GDM1 (cell line): Measurements from ENCODE around the gene NPIPB13.
"Not testable (repeated sequence)": the region's sequence is repeated elsewhere in the genome, so short reads cannot be mapped to it uniquely, and the experiment has no call there.

Experiments used
- DNase-seq: peaks from one replicate; lab custom pipeline; 2025; lab: John Stamatoyannopoulos, UW

Gene NPIPB13

GRCh38 chr16:30248379-30248778 lies at the start of gene NPIPB13:
TSS of gene NPIPB13 (minus strand) at chr16:30248479. CDS start at chr16:30245573, 2,906 bp downstream.
- DNase-seq, result not testable (repeated sequence)

- DNase-seq, result not testable (repeated sequence)
Observed at GRCh38 chr16:30282357-30282756, 34.1 kb upstream of the NPIPB13 start.

- not testable (repeated sequence) for DNase-seq
Observed at GRCh38 chr16:30278523-30278922, 30.2 kb upstream of the NPIPB13 start.

- not testable (repeated sequence) for DNase-seq
Observed at GRCh38 chr16:30217082-30217481, 31.2 kb downstream of the NPIPB13 start.

GRCh38 chr16:30211414-30211813 lies 36.9 kb downstream of the NPIPB13 start:
- not testable (repeated sequence) for DNase-seq

- not testable (repeated sequence) for DNase-seq
Observed at GRCh38 chr16:30209032-30209431, 39.2 kb downstream of the NPIPB13 start.

- not testable (repeated sequence) for DNase-seq
Observed at GRCh38 chr16:30207063-30207704, 41.1 kb downstream of the NPIPB13 start.

GRCh38 chr16:30206252-30206651 lies 42.0 kb downstream of the NPIPB13 start:
- DNase-seq, result not testable (repeated sequence)

- DNase-seq, result not testable (repeated sequence)
Observed at GRCh38 chr16:30205541-30206236, 42.6 kb downstream of the NPIPB13 start.

GRCh38 chr16:30199608-30200343 lies 48.5 kb downstream of the NPIPB13 start:
- not testable (repeated sequence) for DNase-seq

GRCh38 chr16:30199049-30199448 lies 49.2 kb downstream of the NPIPB13 start, which contains the start of gene SULT1A3:
TSS of gene SULT1A3 (plus strand) at chr16:30199255. CDS start at chr16:30200729, 1,474 bp downstream.
- not testable (repeated sequence) for DNase-seq
